Measurements from ENCODE around the gene SLC46A2.

GRCh38 chr9:112917987-112918362, 27.3 kb upstream of the SLC46A2 start:
- TF ChIP-seq POLR2A (IDR thresholded peaks at IDR 0.05) (no peak), CTCF (IDR thresholded peaks at IDR 0.05) (no peak)

All from heart left ventricle (tissue), 13 donors.